CD4-positive, alpha-beta T cell treated with Interleukin-17A for 4 hours (primary cell): ENCODE results near the gene WDR18.
A peak's percentile ranks its signal among the peaks of the same experiment; 100 is the strongest.
"Not testable (repeated sequence)": the region's sequence is repeated elsewhere in the genome, so short reads cannot be mapped to it uniquely, and the experiment has no call there.

Experiments
- DNase-seq: peaks from one replicate; pipeline ENCODE4 v3.0.0-alpha.2; 2020; ENCODE audit warnings: mixed read lengths

WDR18 gene

DNA sequence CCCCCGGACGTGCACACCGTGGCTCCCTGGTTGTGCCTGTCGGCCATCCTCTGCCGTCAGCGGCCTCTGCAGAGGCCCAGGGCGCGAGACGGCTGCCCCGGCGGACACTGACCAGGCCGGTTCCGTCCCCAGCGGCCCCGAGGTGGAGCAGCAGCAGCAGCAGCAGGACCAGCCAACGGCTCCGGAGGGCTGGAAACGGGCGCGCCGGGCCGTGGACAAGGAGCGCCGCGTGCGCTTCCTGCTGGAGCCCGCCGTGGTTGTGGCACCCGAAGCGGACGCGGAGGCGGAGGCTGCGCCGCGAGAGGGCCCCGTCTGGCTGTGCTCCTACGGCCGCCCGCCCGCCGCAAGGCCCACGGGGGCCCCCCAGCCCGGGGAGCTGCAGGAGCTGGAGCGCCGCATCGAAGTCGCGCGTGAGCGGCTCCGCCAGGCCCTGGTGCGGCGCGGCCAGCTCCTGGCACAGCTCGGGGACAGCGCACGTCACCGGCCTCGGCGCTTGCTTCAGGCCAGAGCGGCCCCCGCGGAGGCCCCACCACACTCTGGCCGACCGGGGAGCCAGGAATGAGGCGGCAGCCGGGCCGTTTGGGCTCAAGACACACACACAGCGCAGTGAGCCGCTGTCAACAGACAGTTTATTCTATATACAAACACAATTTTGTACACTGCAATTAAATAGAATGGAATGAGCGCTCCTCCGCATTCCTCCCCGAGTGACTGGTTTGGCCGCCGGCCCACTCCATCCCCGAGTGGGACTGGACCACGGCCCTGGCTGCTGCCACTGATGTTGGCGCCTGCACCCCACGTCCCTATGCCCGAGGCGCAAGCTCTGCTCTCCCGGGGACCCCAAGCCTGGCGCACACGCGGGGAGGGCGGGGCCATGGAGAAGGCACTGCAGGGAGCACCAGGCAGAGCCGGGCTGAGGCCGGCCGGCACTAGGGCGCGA, 25.2 kb downstream of the WDR18 start:
- no peak for DNase-seq

DNA sequence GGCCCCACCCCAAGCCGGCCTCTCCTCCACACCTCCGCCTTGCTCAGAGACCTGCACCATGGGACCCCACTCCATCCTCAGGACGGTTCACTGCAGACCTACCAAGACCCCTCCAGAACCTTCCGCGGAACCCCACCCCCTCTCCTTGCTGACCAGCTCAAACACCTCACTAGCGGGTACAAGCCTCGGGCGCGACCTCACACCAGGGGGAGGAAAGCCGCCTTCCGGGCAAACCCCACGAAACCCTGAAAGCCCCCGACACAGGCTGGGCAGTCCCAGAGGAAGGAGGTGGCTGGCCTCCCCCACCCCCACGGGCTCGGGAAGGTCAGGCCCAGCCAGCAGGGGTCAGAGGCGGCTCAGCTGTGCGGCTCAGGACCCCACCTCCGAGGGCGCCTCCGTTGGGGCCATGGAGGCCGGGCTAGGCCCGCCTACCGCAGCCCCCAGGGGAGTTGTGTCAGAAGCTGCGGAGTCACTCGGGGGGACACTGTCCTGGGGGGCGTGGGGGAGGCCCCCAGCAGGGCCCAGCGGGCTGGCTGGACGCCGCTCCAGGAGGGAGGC, 25.9 kb downstream of the WDR18 start:
- DNase-seq, result no peak

DNA sequence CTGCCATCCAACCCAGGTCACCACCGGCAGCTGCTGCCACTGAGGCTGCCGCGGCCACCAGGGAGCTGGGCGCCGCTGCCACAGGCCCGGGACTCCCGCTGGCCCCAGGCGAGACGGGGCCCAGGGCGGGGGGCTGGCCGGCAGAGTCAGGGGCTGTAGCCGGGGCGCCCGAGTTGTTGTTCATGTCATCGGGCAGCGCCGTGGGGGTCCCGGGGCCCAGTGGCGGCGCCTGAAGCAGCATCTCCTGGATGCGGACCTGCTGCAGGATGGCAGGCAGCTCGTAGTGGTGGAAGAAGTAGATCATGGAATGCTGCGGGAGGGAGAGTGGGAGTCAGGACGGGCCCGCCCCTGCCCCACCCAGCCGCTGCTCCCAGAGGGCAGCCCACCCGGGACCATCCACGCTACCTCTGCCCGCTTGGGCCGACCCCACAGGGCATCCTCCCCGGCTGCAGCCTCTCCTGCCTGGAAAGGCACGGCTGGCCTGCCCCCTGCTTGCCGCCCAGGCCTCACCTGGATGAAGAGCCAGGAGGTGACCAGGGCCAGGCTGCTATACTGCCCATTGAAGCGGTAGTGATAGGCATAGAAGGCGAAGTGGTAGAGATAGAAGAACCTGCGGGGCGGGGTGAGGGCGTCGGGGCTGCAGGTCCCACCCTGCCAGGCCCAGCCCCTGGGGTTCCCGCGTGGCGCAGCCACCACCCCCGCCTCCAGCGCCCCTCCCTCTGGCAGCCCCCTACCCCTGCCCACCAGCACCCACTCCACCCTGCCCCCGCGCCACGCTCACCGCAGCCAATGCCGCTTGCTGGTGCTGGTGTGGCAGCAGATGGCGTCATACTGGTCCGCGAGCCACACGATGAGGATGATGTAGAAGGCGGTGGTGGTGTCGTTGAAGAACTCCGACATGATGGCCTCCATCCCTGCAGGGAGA, 26.7 kb downstream of the WDR18 start:
- no peak for DNase-seq

DNA sequence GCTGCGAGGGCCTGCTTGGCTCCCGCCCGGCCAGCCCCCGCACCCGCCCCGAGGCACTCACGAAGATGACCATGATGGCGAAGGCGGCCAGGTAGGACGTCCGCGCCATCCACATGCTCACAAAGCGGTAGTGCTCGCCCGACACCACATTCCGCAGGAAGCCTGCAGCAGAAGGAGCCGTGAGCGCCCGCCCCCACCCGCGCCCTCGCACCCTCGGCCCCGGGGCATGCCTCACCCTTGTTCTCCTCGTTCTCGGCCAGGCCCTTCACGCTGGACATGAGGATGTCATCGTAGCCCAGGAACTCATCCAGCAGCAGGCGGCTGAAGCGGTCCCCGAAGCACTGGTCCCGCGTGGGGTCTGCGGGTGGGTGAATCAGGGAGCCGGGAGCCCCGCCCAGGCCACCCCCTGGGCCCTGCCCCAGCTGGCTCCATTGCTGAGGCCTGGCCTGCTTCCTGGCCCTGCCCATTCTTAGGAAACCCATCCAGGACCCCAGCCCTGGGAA, 27.7 kb downstream of the WDR18 start:
- DNase-seq, result no peak

DNA sequence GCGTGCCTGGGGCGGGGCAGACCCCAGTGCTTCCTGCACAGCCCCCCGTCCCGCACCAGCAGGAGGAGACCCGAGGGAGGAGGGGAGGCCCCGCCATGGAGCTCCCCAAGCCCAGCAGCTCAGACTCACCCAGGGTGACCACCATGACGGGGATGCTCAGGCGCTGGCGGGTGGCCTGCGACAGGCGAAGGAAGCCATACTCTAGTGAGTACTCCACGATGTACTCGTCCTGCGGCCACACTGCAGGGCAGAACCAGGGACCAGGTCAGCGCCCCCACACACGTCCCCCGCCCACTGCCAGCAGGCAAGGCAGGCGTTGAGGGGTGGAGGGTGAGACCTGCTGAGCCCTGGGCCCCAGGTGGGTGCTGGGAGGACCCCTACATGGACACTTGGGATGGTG, 28.2 kb downstream of the WDR18 start:
- no peak for DNase-seq

DNA sequence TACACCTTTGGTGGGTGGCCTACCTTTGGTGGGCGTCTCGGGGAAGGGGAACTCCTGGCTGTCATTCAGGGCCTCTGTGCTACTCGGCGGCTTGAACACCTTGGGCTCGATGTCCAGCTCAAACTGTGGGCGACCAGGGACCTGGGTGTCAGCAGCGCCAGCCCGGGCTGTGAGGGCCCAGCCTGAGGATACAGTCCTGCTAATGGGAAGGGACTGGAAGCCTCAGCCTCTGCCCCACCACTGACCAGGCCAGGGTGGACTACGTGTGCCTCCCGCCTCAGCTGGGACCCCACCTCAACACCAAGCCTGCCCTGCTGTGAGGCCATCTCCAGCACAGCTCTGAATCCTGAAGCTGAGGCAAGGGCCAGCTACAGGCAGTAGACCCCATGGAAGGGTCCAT, 29.1 kb downstream of the WDR18 start:
- DNase-seq, result no peak

DNA sequence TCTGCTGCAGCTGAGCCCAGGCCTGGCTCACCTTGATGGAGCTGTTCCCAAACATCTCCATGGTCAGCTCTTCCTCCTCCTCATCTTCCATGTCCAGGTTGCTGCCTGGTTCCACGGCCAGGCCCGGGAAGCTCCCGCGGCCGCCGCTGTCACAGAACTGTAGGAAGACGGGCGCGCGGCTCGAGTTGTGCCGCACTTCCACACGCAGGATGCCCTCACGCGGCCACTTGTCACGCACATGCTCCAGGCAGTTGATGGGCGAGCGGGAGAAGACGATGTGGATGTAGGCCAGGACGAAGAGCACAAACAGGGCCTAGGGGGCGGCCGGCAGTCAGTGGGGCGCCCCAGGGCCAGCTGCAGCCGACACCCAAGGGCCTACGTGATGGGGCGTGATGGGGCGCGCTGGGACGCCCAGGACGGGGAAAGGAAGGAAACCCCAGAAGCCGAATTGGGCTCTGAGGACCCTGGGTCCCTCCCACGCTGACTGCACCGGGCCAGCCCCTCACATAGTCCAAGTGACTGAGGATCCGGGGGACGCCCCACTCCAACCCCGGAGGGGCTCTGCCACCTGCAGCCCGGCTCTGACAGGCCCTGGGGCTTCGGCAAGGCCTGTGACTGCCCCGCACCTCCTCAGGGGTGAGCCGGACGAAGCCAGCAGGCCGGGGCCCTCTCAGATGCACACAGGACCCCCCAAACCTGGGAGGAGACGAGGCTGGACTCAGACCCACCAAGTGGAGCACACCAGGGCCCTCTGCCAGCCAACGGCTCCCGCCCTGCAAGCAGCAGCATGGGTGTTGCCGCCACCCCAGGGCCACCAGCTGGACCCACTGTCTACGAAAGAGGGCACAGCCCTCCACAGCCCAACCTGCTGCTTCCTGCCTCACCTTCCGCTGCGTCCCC, 30.3 kb downstream of the WDR18 start:
- DNase-seq, result no peak

DNA sequence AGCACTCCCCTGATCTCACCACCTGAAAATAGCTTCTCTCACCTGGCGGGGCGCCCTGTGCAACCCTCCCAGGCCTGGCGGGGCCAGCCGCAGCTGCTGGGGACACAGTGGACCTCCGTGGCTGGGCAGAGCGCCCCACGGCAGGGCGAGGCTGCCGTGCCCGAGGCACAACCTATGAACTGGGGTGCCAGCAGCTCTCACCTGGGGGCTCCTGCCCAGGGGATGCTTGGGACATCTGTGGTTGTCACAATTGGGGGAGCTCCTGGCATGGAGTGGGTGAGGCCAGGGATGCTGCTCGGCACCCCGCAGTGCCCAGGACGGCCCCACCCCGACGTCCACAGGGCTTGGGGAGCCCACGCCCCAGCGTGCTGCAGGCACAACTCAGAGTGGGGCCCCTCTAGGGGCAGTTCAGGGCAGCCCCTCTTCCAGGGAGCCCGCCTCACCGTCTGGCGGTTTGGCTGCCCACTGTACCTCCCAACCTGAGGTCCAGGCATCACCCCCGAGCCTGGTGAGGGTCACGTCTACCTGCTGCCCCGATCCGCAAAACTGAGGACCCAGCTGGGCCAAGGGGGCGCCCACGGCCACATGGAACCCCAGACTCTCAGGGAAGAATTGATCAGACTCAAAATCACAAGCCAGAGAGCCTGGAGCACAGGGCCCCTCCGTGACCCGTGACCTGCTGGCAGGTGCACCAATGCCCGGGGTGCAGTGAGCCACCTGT, 31.1 kb downstream of the WDR18 start:
- no peak for DNase-seq

DNA sequence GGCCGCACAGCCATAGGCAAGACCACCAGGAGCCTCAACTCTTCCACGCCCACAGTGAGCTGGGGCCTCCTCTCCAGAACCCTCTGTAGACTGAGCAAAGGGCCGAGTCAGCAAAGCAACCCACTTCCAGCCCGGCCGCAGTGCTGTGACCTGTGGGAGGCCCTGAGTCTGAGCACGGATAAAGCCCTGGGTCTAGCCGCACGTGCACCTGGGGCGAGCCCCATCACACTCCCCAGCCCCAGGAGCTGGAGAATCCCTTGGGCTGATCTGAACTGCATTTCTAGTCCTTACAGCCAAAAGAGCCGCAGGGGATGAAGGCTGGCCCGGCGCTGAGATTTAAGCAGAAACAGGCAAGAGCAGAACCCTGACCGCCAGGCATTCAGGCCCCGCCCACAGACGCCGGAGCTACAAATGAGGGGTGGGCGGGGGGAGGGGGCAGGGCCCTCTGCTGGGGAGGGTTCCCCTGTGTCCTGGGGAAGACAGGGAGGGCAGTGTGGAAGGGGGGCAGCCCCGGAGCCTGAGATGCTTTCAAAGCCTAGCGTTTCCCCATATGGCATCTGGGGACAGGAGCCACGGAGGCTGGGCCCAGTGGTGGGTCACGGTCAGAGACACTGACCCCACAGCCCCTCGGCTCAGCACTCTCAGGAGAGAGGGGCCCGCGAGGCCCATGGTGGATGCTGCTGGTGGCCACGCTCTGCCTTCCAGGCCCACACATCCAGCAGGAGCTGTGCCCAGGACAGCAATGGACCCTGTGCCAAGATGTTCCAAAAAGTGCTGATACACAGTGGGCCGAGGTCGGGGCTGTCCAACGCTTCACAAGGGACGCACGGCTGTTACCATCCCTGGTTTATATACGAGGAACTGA, 31.9 kb downstream of the WDR18 start:
- DNase-seq, result no peak

DNA sequence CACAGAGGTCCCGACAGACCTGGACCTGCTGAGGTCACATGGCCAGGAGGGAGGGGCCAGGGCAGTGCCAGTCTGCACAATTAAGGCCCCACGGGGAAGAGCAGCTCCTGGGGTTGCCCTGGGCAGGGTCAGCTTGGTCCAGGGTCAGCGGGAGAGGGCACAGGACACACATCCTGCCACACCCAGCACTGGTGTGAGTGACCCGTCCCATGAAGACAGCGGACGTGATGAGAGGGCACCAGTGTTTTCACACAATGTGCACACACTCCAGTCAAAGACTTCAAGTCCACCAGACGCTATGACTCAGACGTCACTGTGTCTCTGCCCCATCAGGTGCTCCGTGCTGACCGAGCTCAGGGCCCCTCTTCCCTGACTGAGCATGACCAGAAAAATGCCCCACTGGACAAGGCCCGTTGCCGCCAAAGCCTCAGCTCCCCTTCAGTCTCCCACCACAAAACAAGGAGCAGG, 32.5 kb downstream of the WDR18 start:
- no peak for DNase-seq

DNA sequence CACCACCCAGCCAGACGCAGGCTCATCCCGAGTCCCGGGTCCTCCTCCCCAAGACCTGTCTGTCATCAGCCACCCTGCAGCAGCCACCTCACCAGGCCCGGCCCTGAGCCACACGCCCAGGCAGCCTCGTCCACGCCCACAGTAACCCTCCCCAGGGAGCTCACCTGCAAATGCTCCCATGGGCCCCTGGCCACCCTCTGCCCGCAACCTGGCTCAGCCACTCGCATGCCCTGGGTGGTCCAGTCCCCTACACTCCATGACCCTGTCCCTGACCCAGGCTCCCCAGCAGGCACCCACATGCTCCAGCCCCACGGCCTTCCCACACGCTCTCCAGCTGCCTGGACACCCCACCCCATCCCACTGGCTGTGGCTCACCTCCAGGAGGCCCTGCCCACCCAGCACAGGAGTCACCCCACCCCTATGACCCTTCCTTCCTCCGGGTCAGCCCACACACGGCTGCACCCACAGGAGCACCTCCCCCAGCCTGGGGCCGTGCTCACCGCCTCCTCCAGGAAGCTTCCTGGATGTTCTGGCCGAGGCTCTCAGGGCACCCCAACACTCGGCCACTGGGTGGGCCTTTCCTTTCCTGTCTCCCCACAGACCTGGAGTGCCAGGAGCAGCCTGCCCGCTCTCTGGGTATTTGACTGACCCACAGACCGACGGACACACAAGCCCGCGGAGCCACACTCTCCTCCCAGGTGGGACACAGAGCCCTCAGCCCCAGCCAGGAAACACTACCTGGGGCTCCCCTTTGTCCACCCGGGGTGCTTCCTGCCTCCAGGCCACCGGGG, 33.2 kb downstream of the WDR18 start:
- no peak for DNase-seq

DNA sequence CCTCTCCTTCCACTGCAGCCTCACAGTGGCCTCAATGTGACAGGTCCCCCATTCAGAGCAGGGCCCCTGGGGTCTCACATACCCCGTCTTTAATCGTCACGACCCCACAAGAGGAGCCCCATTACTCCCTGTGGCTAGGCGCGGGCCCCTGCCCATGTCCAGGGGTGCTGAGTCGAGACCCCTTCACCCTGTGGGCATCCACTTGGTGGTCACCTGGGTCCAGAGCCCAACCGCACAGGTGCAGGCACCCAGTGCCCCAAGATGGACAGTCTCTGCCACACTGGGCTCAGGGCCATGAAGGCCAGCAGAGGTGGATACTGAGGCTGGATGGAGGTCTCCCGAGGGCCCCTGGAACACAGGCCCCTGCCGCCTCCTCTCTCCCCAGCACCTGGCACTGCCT, 33.8 kb downstream of the WDR18 start:
- no peak for DNase-seq

DNA sequence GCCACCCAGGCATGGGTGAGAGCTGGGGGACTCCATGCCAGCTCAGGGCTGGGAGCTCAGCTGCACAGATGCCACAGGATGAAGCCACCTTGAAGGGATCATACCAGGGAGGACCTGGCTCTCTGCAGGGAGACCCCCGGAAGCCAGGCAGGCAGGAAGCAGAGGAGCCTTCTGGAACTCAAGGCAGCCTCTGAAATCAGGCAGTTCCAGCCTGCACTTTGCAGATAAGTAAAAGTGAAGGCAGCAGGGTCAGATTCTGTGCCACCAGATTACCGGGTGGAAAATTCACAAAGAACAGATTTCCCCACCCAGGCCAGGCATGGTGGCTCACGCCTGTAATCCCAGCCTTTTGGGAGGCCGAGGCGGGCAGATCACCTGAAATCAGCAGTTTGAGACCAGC, 34.2 kb downstream of the WDR18 start:
- DNase-seq, result no peak

DNA sequence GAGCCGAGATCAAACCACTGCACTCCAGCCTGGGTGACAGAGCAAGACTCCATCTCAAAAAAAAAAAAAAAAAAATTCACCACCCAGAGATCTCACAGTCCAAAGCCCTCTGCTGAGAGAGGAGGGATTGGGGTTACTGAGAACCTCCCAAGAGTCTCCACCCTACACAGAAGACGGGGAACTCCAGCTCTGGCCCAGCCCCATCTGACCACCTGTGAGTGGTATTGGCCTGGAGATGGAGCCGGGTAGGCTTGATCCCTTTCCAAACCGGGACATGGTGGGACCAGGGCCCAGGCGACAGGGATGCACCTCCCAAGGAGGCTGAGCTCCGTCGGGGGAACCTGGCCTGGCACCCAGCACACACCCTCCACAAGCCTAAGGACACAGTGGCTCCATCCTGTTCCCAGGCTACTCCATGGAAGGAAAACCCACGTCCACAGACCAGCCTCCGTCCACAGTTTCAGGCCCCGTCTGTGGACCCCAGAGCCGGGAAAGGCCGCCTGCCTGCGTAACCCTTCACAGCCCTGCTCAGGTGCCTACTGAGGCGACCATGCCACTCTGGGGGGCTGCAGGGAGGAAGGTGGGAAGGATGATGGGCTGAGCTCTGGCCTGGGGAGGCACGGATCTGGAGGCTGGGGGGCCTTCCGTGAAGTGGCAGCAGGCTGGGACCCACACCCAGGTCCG, 34.9 kb downstream of the WDR18 start:
- DNase-seq, result no peak

DNA sequence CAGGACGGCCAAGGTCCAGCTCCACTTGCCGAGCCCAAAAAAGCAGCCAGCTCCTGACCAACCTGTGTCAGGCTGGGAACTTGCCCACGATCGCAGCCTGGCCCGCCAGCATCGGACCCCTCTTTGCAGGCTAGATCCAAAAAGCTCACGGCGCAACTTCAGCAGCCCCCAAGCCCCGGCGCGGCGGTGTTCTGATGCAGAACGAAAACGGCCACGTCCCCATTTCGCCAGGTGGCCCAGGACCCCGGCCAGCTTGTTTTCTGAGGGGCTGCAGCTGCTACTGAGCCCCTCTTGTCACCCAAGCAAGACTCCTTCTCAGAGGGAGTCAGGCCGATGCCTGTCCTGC, 35.4 kb downstream of the WDR18 start:
- DNase-seq, result no peak

DNA sequence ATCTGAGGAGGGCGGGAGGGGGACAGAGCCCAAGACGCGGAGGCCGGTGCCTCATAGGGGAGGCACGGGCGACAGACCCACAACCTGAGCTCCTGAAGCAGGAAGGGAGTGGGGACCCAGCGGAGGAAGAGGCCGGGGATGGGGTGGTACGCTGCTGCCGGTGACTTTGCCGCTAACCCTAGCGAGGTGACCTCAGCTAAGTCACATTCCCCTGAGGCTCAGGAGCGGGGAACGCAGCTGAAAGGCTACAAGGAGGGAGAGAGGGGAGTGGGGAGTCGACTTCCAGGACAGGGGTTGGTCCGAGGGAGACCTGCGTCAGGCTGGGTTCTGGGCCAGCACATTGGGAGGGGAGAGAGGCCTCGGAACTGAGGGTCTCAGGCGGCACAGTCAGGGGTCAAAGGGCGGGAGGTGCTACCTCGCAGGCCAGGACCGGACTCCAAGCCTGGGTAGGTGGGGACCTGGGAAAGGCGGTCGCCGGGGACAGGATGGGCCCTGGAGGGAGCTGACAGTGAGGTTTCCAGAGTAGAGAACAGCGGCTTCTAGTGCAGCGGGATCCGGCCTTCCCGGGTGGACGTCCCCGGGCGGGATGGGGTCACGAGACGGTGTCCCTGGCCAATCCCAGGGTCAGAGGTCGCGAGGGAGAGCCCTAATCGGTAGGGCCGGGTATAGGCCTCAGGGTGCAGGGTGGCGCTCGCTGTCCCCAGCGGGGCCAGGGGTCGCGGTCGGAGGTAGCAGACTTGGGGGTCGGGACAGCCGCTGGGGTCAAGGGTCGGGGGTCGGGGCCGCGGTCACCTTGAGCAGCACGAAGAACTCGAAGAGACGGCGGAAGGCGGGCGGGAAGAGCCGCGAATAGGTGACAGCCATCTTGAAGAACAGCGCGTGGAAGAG, 36.1 kb downstream of the WDR18 start:
- DNase-seq, result no peak

DNA sequence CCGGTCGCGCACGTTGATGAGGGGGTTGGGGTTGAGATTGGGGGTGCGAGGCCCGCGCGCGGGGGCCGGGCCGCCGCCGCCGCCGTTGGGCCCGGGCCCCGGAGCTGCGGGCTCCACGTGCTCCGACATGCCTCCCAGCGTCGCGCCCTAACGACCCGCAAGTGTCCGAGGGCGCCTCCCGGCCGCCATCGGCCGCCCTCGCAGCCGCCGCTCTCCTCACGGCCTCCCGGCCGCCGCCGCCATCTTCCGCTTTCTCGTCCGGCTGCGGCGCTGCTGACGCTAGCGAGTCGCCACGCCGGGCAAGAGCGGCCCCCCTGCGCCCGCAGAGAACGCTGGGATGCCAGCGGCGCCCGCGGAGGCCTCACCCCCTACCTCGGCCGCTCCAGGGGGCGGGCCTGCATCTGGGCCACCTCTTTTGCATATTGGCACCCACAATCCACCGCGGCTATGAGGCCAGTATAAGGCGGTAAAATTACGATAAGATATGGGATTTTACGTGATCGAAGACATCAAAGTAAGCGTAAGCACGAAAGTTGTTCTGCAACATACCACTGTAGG, 36.8 kb downstream of the WDR18 start, which contains the start of gene TMEM259:
TSS of gene TMEM259 (minus strand) at position 256 of the 558 bp plus-strand sequence. CDS start at position 129, 127 bp downstream.
- peak; percentile 98 for DNase-seq

DNA sequence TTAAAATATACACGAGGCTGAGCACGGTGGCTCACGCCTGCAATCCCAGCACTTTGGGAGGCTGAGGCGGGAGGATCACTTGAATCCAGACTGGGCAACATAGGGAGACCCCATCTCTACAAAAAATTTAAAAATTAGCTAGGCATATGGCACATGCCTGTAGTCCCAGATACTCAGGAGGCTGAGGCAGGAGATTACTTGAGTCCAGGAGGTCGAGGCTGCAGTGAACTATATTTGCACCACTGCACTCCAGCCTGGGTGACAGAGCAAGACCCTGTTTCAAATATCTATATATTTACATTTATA, 39.7 kb downstream of the WDR18 start:
- DNase-seq, result not testable (repeated sequence)
